Measurements from ENCODE around the gene SENP2.

The SENP2 gene

GRCh38 chr3:185631508-185632206 is 45.6 kb downstream of the SENP2 start:
- peak; percentile 60; the same call in 1 of the 2 replicates for TF ChIP-seq NFIC (IDR thresholded peaks at IDR 0.05)
- TF ChIP-seq RAD21 (IDR thresholded peaks at IDR 0.05; ENCODE audit: low read depth): no peak

GRCh38 chr3:185632996-185633395 is 46.9 kb downstream of the SENP2 start:
- no peak for TF ChIP-seq ZBTB7A (IDR thresholded peaks at IDR 0.05; ENCODE audit: low read depth)
- TF ChIP-seq, protein P1, sequence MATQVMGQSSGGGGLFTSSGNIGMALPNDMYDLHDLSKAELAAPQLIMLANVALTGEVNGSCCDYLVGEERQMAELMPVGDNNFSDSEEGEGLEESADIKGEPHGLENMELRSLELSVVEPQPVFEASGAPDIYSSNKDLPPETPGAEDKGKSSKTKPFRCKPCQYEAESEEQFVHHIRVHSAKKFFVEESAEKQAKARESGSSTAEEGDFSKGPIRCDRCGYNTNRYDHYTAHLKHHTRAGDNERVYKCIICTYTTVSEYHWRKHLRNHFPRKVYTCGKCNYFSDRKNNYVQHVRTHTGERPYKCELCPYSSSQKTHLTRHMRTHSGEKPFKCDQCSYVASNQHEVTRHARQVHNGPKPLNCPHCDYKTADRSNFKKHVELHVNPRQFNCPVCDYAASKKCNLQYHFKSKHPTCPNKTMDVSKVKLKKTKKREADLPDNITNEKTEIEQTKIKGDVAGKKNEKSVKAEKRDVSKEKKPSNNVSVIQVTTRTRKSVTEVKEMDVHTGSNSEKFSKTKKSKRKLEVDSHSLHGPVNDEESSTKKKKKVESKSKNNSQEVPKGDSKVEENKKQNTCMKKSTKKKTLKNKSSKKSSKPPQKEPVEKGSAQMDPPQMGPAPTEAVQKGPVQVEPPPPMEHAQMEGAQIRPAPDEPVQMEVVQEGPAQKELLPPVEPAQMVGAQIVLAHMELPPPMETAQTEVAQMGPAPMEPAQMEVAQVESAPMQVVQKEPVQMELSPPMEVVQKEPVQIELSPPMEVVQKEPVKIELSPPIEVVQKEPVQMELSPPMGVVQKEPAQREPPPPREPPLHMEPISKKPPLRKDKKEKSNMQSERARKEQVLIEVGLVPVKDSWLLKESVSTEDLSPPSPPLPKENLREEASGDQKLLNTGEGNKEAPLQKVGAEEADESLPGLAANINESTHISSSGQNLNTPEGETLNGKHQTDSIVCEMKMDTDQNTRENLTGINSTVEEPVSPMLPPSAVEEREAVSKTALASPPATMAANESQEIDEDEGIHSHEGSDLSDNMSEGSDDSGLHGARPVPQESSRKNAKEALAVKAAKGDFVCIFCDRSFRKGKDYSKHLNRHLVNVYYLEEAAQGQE (IDR thresholded peaks at IDR 0.05; ENCODE audit: low read depth): no peak
- no peak for TF ChIP-seq TCF12 (IDR thresholded peaks at IDR 0.05; ENCODE audit: low read depth)
- TF ChIP-seq NFIC (IDR thresholded peaks at IDR 0.05): no peak
- no peak for TF ChIP-seq RAD21 (IDR thresholded peaks at IDR 0.05; ENCODE audit: low read depth)
- TF ChIP-seq EP300 (IDR thresholded peaks at IDR 0.05; ENCODE audit: borderline replicate concordance): no peak
- no peak for TF ChIP-seq FOXM1 (IDR thresholded peaks at IDR 0.05; ENCODE audit: borderline replicate concordance, low read depth)
- TF ChIP-seq, protein P2, sequence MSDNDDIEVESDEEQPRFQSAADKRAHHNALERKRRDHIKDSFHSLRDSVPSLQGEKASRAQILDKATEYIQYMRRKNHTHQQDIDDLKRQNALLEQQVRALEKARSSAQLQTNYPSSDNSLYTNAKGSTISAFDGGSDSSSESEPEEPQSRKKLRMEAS (IDR thresholded peaks at IDR 0.05): no peak
- TF ChIP-seq YY1 (IDR thresholded peaks at IDR 0.05; ENCODE audit: low read depth): no peak
- TF ChIP-seq CREB1 (IDR thresholded peaks at IDR 0.05; ENCODE audit: low read depth): no peak
- TF ChIP-seq USF1 (IDR thresholded peaks at IDR 0.05): no peak
- TF ChIP-seq TAF1 (IDR thresholded peaks at IDR 0.05; ENCODE audit: low read depth): no peak
- TF ChIP-seq CEBPB (IDR thresholded peaks at IDR 0.05): no peak
- TF ChIP-seq TEAD4 (IDR thresholded peaks at IDR 0.05): no peak
- no peak for TF ChIP-seq EGR1 (IDR thresholded peaks at IDR 0.05)

DNA sequence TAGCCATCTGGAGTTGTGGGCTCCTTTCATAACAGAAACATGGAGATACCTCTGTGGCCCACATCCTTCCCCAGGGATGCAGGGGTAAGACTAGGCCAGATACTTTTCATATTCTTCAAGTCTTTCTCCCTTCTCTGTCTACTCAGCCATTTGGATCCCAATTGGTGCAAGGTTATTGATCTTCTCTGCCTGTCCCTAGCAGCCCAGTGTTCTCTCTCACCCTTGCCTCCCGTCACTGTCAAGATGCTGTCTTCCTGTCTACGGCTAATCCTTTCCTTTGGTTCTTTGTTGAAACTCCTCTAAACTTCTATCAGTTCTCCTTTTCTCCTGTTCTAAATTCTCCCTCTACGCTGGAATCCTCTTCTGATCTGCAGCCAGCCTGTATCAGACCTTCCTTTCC is 51.3 kb downstream of the SENP2 start:
- TF ChIP-seq CREB1 (IDR thresholded peaks at IDR 0.05; ENCODE audit: low read depth) (no peak), RAD21 (IDR thresholded peaks at IDR 0.05; ENCODE audit: low read depth) (no peak), CEBPB (IDR thresholded peaks at IDR 0.05) (no peak), NFIC (IDR thresholded peaks at IDR 0.05) (no peak), YY1 (IDR thresholded peaks at IDR 0.05; ENCODE audit: low read depth) (no peak), TAF1 (IDR thresholded peaks at IDR 0.05; ENCODE audit: low read depth) (no peak), ZBTB7A (IDR thresholded peaks at IDR 0.05; ENCODE audit: low read depth) (no peak), TEAD4 (IDR thresholded peaks at IDR 0.05) (no peak), TCF12 (IDR thresholded peaks at IDR 0.05; ENCODE audit: low read depth) (no peak), EP300 (IDR thresholded peaks at IDR 0.05; ENCODE audit: borderline replicate concordance) (no peak), USF1 (IDR thresholded peaks at IDR 0.05) (no peak), EGR1 (IDR thresholded peaks at IDR 0.05) (no peak), FOXM1 (IDR thresholded peaks at IDR 0.05; ENCODE audit: borderline replicate concordance, low read depth) (no peak)
- TF ChIP-seq, protein P2 (IDR thresholded peaks at IDR 0.05): no peak
- TF ChIP-seq, protein P1 (IDR thresholded peaks at IDR 0.05; ENCODE audit: low read depth): no peak

GRCh38 chr3:185639632-185640206 is 53.6 kb downstream of the SENP2 start:
- TF ChIP-seq, protein P2 (IDR thresholded peaks at IDR 0.05): no peak
- TF ChIP-seq NFIC (IDR thresholded peaks at IDR 0.05): no peak
- no peak for TF ChIP-seq CEBPB (IDR thresholded peaks at IDR 0.05)
- TF ChIP-seq YY1 (IDR thresholded peaks at IDR 0.05; ENCODE audit: low read depth): no peak
- TF ChIP-seq, protein P1 (IDR thresholded peaks at IDR 0.05; ENCODE audit: low read depth): no peak
- TF ChIP-seq EP300 (IDR thresholded peaks at IDR 0.05; ENCODE audit: borderline replicate concordance): no peak

Measured in Ishikawa (cell line).